Left lung (tissue), 10 donors: ENCODE results near the gene CREB3. TPM values are rescaled to one million over a fixed set of nuclear protein-coding genes. Genes with fewer than 3 reads are reported as not detected.

Experiments used
- ATAC-seq: fragments of 200-7000 bp; cut with Tn5 transposase; one replicate; pipeline ENCODE4 v1.9.1; 2020; ENCODE audit warnings: moderate library complexity
- DNase-seq, 4 donors: peaks; one replicate each; pipeline ENCODE4 v3.0.0-alpha.2; 2013 to 2020
- H3K27ac ChIP-seq, 2 donors: fragments of 200-600 bp; sonication (generic) in 1 of 2; one replicate each; pipeline versions ENCODE4 v1.5.0 to v1.8.0; 2020 to 2021
- H3K27me3 ChIP-seq, 2 donors: fragments of 200-600 bp; sonication (generic) in 1 of 2; one replicate each; pipeline versions ENCODE4 v1.5.0 to v1.8.0; 2020 to 2021
- H3K36me3 ChIP-seq, 2 donors: fragments of 200-600 bp; sonication (generic) in 1 of 2; one replicate each; pipeline versions ENCODE4 v1.5.0 to v1.8.0; 2020 to 2021
- H3K4me1 ChIP-seq, 2 donors: fragments of 200-600 bp; one replicate each; pipeline ENCODE4 v1.8.0; 2021
- H3K4me3 ChIP-seq, 2 donors: fragments of 200-600 bp; sonication (generic) in 1 of 2; one replicate each; pipeline versions ENCODE4 v1.5.0 to v1.8.0; 2020 to 2021; ENCODE audit warnings: mild to moderate bottlenecking in 1 of 2
- H3K9me3 ChIP-seq, 2 donors: fragments of 200-600 bp; sonication (generic) in 1 of 2; one replicate each; pipeline versions ENCODE4 v1.5.0 to v1.8.0; 2020 to 2021
- intact Hi-C, 2 donors: fragments of 100-400 bp; cut with DNase I; formaldehyde crosslinking; loops; one replicate each; pipeline versions ENCODE4 v1.11.2 to v1.14.2; 2022
- polyA plus RNA-seq, 6 donors: library from polyadenylated mRNA; unstranded; fragments of 120-200 nt; gene quantifications; one replicate each; pipeline ENCODE4 v1.2.1, GENCODE V29; 2013; ENCODE audit not compliant: insufficient read length in 6 of 6
- total RNA-seq, 2 donors: library from RNA; stranded (reverse); fragmentation: NEBNext Ultra II Directional; extraction: Animal tissue kit (Norgen Biotek cat#: 25700); gene quantifications; one replicate each; pipeline ENCODE4 v1.2.1, GENCODE V29; 2021
- TF ChIP-seq, protein P1 (sequence below), 2 donors: fragments of 200-600 bp; sonication (generic) in 1 of 2; IDR thresholded peaks; one replicate each; pipeline versions ENCODE4 v1.5.0 to v1.8.0; 2021; ENCODE audit warnings: antibody characterized with exemption in 2 of 2
- donor health status: DM: no; HTN: yes; CAD: no.
- donor health status: DM: no; HTN: no; CAD: no.

The CREB3 gene
- total and polyA plus RNA-seq, 8 donors: 31.2 to 42.4 (median 39.8) TPM

DNA sequence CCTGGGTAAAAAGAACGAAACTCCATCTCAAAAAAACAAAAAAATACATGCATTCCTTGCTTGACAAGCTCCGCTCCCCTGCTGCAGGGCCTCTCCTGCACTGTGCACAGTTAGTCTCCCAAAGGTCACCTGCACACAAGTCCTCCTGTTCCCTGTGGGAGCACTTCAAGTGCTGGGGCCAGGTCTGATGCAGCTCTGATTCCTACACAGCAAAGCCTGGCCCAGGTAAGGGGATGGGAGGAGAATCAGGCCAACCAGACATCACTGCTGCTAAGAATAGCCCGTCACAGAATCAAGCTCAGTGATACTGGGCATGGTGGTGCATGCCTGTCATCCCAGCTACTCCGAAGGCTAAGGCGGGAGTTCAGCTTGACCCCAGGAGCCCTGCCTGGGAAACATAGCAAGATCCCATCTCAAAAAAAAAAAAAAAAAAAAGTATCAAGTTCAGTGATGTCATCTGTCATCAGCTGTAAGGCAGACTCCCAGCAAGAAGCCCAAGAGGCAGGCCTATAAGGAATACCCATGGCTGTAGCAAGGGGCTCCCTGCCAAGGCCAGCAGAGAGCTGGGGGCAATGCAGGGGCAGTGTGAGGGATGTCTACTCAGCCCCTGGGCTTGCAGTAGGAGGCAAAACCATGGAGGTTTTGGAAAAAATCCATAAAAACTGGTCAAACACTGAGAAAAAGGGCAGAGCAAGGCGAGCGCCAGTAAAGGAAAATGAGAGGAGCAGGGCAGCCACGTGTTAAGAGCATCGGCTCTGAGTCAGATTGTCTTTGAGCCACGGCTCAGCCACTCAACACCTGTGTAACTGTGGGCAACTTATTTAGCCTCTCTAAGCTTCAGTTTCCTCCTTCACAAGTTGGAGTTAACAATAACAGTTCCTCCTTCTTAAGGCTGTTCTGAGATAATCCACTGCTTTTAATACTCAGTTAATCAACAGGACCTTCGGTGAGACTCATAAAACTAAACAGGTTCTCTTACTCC is 46.0 kb upstream of the CREB3 start:
- intact Hi-C loops: no loop called here
- Histone ChIP-seq H3K4me3 (no peak overlapping the region), H3K9me3 (no peaks in the 10 kb centered on the region), H3K27me3 (peaks cover 0 to 9% of the 10 kb centered on the region in 2 donors), H3K36me3 (peaks cover 0 to 18% of the 10 kb centered on the region in 2 donors), H3K27ac (no peak overlapping the region), H3K4me1 (peaks cover 0 to 21% of the 10 kb centered on the region in 2 donors)
- DNase-seq (no peak), ATAC-seq (peak; percentile 7)
- TF ChIP-seq, protein P1, sequence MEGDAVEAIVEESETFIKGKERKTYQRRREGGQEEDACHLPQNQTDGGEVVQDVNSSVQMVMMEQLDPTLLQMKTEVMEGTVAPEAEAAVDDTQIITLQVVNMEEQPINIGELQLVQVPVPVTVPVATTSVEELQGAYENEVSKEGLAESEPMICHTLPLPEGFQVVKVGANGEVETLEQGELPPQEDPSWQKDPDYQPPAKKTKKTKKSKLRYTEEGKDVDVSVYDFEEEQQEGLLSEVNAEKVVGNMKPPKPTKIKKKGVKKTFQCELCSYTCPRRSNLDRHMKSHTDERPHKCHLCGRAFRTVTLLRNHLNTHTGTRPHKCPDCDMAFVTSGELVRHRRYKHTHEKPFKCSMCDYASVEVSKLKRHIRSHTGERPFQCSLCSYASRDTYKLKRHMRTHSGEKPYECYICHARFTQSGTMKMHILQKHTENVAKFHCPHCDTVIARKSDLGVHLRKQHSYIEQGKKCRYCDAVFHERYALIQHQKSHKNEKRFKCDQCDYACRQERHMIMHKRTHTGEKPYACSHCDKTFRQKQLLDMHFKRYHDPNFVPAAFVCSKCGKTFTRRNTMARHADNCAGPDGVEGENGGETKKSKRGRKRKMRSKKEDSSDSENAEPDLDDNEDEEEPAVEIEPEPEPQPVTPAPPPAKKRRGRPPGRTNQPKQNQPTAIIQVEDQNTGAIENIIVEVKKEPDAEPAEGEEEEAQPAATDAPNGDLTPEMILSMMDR (IDR thresholded peaks at IDR 0.05): no peak

- Histone ChIP-seq H3K36me3 (peaks cover 0 to 18% of the 10 kb centered on the region in 2 donors), H3K27ac (no peak overlapping the region), H3K4me1 (peaks cover 0 to 21% of the 10 kb centered on the region in 2 donors), H3K27me3 (peaks cover 0 to 9% of the 10 kb centered on the region in 2 donors), H3K4me3 (no peak overlapping the region), H3K9me3 (no peaks in the 10 kb centered on the region)
- no peak for DNase-seq
- TF ChIP-seq, protein P1 (IDR thresholded peaks at IDR 0.05): no peak
- ATAC-seq: no peak
- intact Hi-C loops: no loop called here
Observed at GRCh38 chr9:35687306-35687705, 45.2 kb upstream of the CREB3 start.

- Histone ChIP-seq H3K4me3 (peak overlapping the region; percentile 68), H3K4me1 (peaks cover 0 to 21% of the 10 kb centered on the region in 2 donors), H3K27me3 (peaks cover 0 to 9% of the 10 kb centered on the region in 2 donors), H3K36me3 (peaks cover 0 to 17% of the 10 kb centered on the region in 2 donors), H3K27ac (peak overlapping the region in 1 of 2 donors; percentile 7), H3K9me3 (no peaks in the 10 kb centered on the region)
- DNase-seq (no peak), ATAC-seq (no peak)
- intact Hi-C loops: no loop called here
- TF ChIP-seq, protein P1 (IDR thresholded peaks at IDR 0.05): no peak
Observed at GRCh38 chr9:35687972-35688557, 44.4 kb upstream of the CREB3 start.

- H3K36me3 ChIP-seq: peaks cover 0 to 10% of the 10 kb centered on the region in 2 donors
- ATAC-seq (no peak), DNase-seq (no peak)
- H3K4me1 ChIP-seq: peaks cover 0 to 19% of the 10 kb centered on the region in 2 donors
- H3K27ac ChIP-seq: peak overlapping the region; percentile 37 to 51
- intact Hi-C loops: no loop called here
- peak overlapping the region; percentile 68 for H3K4me3 ChIP-seq
- H3K9me3 ChIP-seq: no peaks in the 10 kb centered on the region
- peaks cover 0 to 9% of the 10 kb centered on the region in 2 donors for H3K27me3 ChIP-seq
- TF ChIP-seq, protein P1 (IDR thresholded peaks at IDR 0.05): no peak
Observed at GRCh38 chr9:35688558-35689541, 43.6 kb upstream of the CREB3 start.
